ENCODE results near the gene XPR1.
"Not testable (repeated sequence)": the region's sequence is repeated elsewhere in the genome, so short reads cannot be mapped to it uniquely, and the experiment has no call there.

The XPR1 gene

DNA sequence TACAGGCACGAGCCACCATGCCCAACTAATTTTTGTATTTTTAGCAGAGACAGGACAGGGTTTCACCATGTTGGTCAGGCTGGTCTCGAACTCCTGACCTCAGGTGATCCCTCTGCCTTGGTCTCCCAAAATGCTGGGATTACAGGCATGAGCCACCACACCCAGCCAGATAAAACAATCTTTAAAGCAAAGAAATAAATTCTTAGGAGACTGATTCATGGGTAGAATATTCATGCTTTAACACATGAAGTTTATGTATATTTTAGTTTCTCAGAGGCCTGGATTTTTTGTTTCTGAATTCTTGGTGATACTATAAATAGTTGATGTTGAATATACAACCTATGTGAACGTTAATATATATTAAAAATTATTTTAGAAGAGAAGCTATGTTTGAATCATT, 153.5 kb downstream of the XPR1 start:
- DNase-seq (ENCODE audit: low spot score): no peak

DNA sequence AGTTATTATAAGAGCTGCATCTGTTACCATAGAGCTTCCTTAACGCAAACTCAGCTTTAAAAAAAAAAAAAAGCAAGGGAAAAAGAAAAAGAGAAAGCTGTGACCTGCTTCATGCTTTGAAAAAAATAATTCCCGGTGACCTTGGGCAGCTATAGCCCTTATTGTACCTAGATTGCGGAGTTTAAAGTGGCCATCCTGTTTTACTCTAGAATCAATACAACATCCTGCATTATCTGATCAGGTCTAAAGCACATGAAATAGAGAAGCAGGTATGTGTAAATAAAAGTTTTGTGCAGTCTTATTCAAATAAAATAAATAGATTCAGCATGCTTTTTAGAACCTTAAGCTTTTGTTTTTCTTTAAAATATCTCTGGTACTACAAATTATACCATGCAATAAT, 154.1 kb downstream of the XPR1 start:
- no peak for DNase-seq (ENCODE audit: low spot score)

GRCh38 chr1:180786624-180787023, 154.8 kb downstream of the XPR1 start:
- no peak for DNase-seq (ENCODE audit: low spot score)

GRCh38 chr1:180787628-180788307, 155.9 kb downstream of the XPR1 start:
- no peak for DNase-seq (ENCODE audit: low spot score)

GRCh38 chr1:180789460-180789859, 157.6 kb downstream of the XPR1 start:
- no peak for DNase-seq (ENCODE audit: low spot score)

- DNase-seq (ENCODE audit: low spot score): not testable (repeated sequence)
These were observed 159.3 kb downstream of the XPR1 start for GRCh38 chr1:180791152-180791551.

GRCh38 chr1:180791806-180792205, 160.0 kb downstream of the XPR1 start:
- no peak for DNase-seq (ENCODE audit: low spot score)

DNA sequence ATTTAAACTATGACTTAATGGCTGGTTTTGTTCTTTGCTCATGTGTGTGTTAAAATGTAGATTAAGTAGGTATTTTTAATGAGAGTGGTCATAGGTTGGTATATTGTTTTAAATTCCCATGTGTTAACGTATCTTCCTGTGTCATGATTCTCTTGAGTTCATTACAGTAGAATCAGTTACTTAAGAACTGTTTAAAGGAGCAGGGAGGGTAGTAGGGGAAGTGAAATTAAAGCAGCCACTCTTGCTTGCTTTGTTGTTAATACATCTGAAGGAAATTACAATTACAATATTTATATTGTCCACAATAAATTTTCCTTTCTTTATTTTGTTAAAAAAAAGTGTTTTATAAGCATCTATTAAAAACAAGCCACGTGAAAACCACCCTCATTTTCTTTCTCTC, 161.6 kb downstream of the XPR1 start:
- no peak for DNase-seq (ENCODE audit: low spot score)

DNA sequence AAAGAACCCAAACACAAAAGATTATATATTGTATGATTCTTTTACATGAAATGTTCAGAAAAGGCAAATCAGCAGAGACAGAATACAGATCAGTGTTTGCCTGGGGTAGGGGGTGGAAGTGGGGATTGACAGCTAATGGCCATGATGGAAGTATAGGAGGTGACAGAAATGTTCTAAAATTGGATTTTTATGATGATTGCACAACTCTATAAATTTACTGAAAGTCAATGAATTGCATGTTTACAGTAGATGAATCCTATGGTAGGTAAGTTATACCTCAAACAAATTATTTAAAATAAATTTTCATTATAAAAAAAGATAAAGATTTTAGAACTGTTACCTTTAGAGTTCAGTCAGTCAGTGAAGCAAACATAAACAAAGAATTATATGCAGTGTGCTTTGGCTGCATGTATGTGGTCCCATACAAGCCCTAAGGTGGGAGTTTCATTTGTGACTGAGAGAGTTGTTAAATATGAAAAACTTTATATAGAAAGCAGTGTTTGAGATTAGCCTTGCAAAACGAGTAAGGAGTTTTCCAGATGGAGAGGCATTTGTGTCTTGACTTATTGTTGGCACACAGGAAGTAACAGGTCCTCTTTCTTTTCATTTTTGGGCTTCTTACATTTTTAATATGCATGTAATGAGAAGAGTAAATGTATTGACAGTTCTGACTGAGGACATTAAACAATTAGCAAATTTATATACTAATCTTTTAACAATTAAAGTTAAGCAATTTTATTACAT, 165.2 kb downstream of the XPR1 start:
- DNase-seq (ENCODE audit: low spot score): no peak

DNA sequence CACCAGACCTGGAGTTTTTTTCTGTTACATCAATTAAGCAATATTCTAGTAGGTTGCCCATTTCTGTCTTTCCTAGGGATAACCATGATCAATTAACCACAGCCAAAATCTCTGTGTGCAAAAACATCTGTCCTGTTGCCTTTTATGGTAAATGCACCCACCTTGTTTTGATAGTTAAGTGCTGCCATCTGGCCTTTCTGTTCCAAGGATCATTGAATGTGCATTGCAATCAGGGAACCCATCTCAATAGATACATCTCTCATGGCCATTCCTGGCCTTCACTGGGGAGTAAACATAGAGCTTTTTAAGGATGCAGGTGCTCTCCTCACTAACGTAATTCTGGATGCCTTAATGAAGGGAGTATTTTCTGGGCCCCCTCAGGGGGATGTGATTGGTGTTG, 169.1 kb downstream of the XPR1 start:
- no peak for DNase-seq (ENCODE audit: low spot score)

DNA sequence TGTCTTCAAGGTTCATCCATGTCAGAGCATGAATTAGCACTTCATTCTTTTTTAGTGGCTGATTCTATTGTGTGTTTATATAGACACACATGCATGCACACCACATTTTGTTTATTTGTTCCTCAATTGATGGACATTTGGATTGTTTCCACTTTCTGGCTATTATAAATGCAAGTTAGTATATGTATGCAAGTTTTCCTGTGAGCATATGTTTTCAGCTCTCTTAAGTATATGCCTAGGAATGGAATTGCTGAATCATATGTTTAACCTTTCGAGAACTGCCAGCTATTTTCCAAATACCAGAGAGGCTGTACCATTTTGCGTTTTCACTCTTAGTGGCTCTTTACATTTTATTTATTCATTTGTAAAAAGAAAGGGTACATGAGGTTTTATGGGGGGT, 171.0 kb downstream of the XPR1 start:
- DNase-seq (ENCODE audit: low spot score): no peak

- DNase-seq (ENCODE audit: low spot score): no peak
These were observed 173.5 kb downstream of the XPR1 start for GRCh38 chr1:180805316-180805715.

- DNase-seq (ENCODE audit: low spot score): no peak
These were observed 179.5 kb downstream of the XPR1 start for GRCh38 chr1:180811298-180811697.

DNA sequence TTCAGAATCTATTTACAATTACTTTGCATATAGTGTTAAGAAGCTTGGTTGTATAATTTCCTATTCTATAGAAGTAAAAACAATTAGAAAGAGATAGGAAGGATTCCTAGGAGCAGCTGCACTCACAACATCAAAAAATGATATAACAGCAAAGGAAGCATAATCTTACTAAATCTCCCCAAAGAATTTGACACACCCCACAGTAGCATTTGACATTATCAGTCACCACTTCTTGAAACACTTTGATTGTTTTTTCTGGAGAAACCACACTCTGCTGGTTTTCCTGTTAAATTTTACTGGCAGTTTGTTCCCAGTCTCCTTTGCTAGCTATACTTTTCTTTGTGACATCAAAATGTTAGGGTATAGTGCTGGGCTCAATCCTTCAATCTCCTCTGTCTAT, 180.1 kb downstream of the XPR1 start:
- DNase-seq (ENCODE audit: low spot score): no peak

GRCh38 chr1:180814258-180814657, 182.4 kb downstream of the XPR1 start:
- no peak for DNase-seq (ENCODE audit: low spot score)

DNA sequence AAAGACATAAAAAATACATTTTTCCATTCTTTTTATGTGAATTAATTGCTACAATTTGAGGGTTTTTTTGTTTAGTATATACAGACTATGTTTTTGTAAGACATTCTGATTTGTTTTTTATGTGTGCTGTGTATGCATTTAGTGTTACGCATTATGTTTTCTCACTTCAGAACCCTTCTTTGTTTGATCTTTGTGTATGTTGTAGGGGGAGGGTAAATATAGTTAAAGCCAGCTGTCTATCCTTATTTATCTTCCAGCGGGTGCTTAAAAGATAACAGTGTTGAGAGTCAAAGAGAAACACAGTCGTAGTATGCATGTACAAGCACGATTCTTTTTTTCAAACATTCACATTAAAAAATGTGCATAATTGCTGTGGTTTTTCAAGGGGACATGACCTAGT, 183.4 kb downstream of the XPR1 start:
- no peak for DNase-seq (ENCODE audit: low spot score)

DNA sequence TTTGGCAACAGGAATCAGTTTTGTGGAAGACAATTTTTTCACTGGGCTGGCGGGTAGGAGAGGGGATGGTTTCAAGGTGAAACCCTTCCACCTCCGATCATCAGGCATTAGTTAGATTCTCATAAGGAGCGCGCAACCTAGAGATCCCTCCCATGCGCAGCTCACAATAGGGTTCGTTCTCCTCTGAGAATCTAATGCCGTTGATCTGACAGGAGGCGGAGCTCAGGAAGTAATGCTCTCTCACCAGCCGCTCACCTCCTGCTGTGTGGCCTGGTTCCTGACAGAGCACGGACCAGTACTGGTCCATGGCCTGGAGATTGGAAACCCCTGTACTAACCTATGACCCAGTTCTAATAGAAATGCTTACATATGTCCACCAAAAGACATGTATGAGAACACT, 184.3 kb downstream of the XPR1 start:
- DNase-seq (ENCODE audit: low spot score): no peak

DNA sequence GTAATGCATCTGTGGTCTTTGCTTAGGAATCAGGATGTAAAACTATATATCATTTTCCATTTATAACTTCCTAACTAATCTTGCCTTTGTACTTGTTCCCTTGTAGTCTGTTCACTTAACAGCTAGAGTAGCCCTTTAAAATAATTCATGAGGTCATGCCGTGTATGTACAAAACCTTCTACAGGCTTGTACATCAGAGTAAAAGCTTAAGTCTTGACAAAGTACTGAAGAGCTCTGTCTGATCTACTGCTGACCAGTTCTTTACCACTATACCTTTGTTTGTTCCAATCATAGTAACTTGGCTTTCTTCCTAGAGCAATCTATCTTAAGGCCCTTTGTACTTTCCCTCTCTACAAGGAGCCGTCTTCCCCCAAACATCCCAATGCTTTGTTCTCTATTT, 190.1 kb downstream of the XPR1 start:
- no peak for DNase-seq (ENCODE audit: low spot score)

- not testable (repeated sequence) for DNase-seq (ENCODE audit: low spot score)
These were observed 199.7 kb downstream of the XPR1 start for GRCh38 chr1:180831507-180831906.

- DNase-seq (ENCODE audit: low spot score): not testable (repeated sequence)
These were observed 201.4 kb downstream of the XPR1 start for GRCh38 chr1:180833180-180833579.

DNA sequence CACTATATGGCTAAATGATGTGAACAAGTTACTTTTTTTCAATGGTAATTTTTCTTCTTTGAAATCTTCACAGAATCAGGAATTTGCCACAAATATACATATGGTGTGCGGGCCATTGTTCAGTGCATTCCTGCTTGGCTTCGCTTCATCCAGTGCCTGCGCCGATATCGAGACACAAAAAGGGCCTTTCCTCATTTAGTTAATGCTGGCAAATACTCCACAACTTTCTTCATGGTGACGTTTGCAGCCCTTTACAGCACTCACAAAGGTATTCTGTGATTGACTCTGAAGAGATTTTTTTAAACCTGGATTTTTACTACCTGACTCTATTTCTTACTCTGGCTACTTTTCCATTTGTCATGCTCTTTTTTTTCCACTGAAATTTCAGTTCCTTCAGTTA, 204.6 kb downstream of the XPR1 start:
- no peak for DNase-seq (ENCODE audit: low spot score)

DNA sequence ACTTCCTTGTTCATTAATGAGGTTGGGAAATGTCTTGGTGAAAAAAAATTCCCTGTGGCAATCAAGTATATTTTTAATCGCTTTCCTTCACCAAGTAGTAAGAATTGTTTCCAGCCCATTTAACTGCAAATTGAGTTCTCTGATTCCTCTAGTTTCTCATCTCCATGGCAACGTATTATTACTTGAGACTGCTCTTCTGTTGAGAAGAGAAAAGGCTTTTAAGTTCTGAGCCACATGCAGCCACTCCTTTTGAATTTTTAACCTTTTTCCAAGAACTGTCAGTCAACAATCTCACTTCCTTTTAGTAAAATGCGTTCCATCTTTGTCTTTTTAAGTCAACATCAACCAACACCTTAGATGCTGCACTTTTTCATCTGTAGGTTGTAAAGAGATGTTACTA, 205.2 kb downstream of the XPR1 start:
- no peak for DNase-seq (ENCODE audit: low spot score)

DNA sequence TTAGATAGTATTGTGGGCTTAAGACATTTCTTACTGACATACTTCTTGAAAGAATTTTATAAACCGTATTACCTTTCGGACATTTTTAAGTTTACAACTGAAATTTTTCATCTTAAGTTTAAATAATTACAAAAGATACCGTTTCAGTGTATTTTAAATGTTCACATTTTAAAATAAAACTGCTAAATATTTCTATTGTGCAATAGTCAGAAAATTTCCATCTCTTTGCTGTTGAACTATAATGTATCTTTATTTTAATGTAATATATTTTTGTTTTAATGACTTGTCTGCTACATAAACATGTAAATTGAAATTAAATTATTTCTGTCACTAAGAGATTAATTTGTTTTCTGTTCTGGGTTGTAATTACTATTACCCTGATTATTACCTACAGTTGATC, 206.7 kb downstream of the XPR1 start:
- DNase-seq (ENCODE audit: low spot score): no peak

GRCh38 chr1:180839547-180839946, 207.7 kb downstream of the XPR1 start:
- DNase-seq (ENCODE audit: low spot score): no peak

Measured in CD4-positive, alpha-beta T cell treated with Interleukin-6 at 100 ng/mL for 8 hours (primary cell).